Heart left ventricle (tissue), 16 donors: ENCODE data around the gene KRTAP4-6. TPM values are rescaled to one million over a fixed set of nuclear protein-coding genes. Genes with fewer than 3 reads are reported as not detected.
"Not testable (repeated sequence)": the region's sequence is repeated elsewhere in the genome, so short reads cannot be mapped to it uniquely, and the experiment has no call there.

Experiments used
- ATAC-seq, 4 donors: fragments of 200-7000 bp; cut with Tn5 transposase; one replicate each; pipeline ENCODE4 v1.9.1; 2020 to 2022; ENCODE audit warnings: moderate library complexity in 4 of 4, mild to moderate bottlenecking in 3 of 4, moderate number of reproducible peaks in 1 of 4
- DNase-seq, 5 donors: peaks; one replicate each; pipeline ENCODE4 v3.0.0-alpha.2; 2020
- H3K27ac ChIP-seq, 12 donors: fragments of 200-600 bp; sonication (generic) in 4 of 12; one replicate each; pipeline versions ENCODE4 v1.5.0 to v1.8.0; 2016 to 2022; ENCODE audit warnings: mild to moderate bottlenecking in 2 of 12
- H3K27me3 ChIP-seq, 9 donors: fragments of 200-600 bp; sonication (generic) in 2 of 9; one replicate each; pipeline versions ENCODE4 v1.5.1 to v1.8.0; 2016 to 2022; ENCODE audit warnings: mild to moderate bottlenecking in 3 of 9
- H3K36me3 ChIP-seq, 9 donors: fragments of 200-600 bp; sonication (generic) in 2 of 9; one replicate each; pipeline versions ENCODE4 v1.5.0 to v1.8.0; 2018 to 2022; ENCODE audit warnings: mild to moderate bottlenecking in 2 of 9
- H3K4me1 ChIP-seq, 12 donors: fragments of 200-600 bp; sonication (generic) in 4 of 12; one replicate each; pipeline versions ENCODE4 v1.5.0 to v1.8.0; 2016 to 2022; ENCODE audit warnings: mild to moderate bottlenecking in 3 of 12
- H3K4me3 ChIP-seq, 12 donors: fragments of 200-600 bp; sonication (generic) in 4 of 12; one replicate each; pipeline versions ENCODE4 v1.5.0 to v1.8.0; 2017 to 2022; ENCODE audit warnings: mild to moderate bottlenecking in 9 of 12, moderate library complexity in 4 of 12
- H3K9me3 ChIP-seq, 12 donors: fragments of 200-600 bp; sonication (generic) in 4 of 12; one replicate each; pipeline versions ENCODE4 v1.5.0 to v1.8.0; 2016 to 2022; ENCODE audit warnings: mild to moderate bottlenecking in 1 of 12
- POLR2A ChIP-seq, 2 donors: fragments of 450-650 bp; IDR thresholded peaks; one replicate each; pipeline ENCODE4 v1.6.1; 2017; ENCODE audit warnings: antibody characterized with exemption in 2 of 2, mild to moderate bottlenecking in 2 of 2, moderate library complexity in 2 of 2
- WGBS, 4 donors: extraction: QIAGEN DNeasy Blood & Tissue Kit in 2 of 4; methylation state at CpG; one replicate each; pipeline versions ENCODE4 v1.1.5 to v1.1.7; 2013 to 2018; 5-methylcytosine and 5-hydroxymethylcytosine counted together
- intact Hi-C, 10 donors: fragments of 100-400 bp; cut with DNase I; formaldehyde crosslinking; loops; one replicate each; pipeline versions ENCODE4 v1.11.1 to v1.14.2; 2022
- polyA plus RNA-seq, 2 donors: library from polyadenylated mRNA; stranded (reverse); fragments of 200-250 nt; gene quantifications; one replicate each; pipeline ENCODE4 v1.2.3, GENCODE V29; 2013
- total RNA-seq, 9 donors: library from RNA; depleted of rRNA in 2 of 9; stranded (reverse); fragments of >200 nt in 2 of 9; fragmentation: NEBNext Ultra II Directional in 3 of 9; extraction: Animal tissue kit (Norgen Biotek cat#: 25700) in 3 of 9; gene quantifications; one replicate each; pipeline versions ENCODE4 v1.1.0 to v1.2.4, GENCODE V29; 2016 to 2023
- TF ChIP-seq, protein P1 (sequence below), 12 donors: fragments of 200-600 bp; sonication (generic) in 4 of 12; IDR thresholded peaks; one replicate each; pipeline versions ENCODE4 v1.5.0 to v1.8.0; 2018 to 2022; ENCODE audit warnings: antibody characterized with exemption in 12 of 12, mild to moderate bottlenecking in 5 of 12
- donor health status: ischemic (EF 13 %, LVEDD 7.1; RV severe dilation, severe dysfunction).
- donor health status: healthy with polysubstance abuse.
- donor health status: DM: no; HTN: yes; CAD: no.
- donor health status: DM: no; HTN: no; CAD: no.
- donor health status: ischemic (EF 25% LVEDD 6.9; RV normal size, moderate dysfunction).
- donor health status: ischemic (EF 25% LVEDD 5.7; RV mildly dilated, moderate dysfunction).
- donor health status: healthy.
- donor health status: DM: yes; HTN: yes; CAD: no.
- donor health status: ischemic (EF 35%, LVEDD 5.7; RV mildly dilated, moderate dysfunction).
- donor health status: nonischemic (EF 11% LVEDD 7.7; RV severe dilation, severe dysfunction).
- donor health status: DM: yes; HTN: yes; CAD: no.
- donor health status: PGD.
- donor health status: ischemic (EF 29% LVEDD 5.4; RV normal size, mild dysfunction).
- donor health status: nonischemic (EF 23%, LVEDD 6.1; RV moderate dilation, normal function).

The KRTAP4-6 gene
- total and polyA plus RNA-seq, 11 donors, result not detected

DNA sequence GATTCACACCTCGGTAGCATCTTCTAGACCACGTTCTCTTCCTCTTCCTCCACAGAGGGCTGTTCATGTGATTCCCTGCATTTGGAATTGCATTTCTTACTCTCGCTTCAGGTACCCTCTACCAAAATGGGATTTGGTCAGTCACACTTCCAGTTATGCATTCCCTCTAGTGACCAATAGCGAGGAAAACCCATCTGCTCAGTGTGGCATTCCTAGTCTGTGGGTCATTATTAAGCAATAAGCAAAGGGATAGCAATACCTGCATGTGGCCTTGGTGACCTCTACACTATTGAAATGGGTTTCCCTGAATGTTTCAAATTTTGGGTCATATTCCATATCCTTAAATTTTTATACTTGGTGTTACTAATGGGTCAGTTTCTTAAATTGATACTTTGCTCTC, 9.7 kb upstream of the KRTAP4-6 start:
- no peak overlapping the region for H3K27ac ChIP-seq
- WGBS, 4 donors, result 77 to 85% (median 82%) methylated on average over 4 of the region's 4 CpGs
- H3K9me3 ChIP-seq, result peaks cover 0 to 4% (median 0%) of the 10 kb centered on the region in 12 donors
- no peak overlapping the region for H3K4me3 ChIP-seq
- ATAC-seq, result no peak
- H3K27me3 ChIP-seq, result peaks cover 0 to 32% (median 0%) of the 10 kb centered on the region in 9 donors
- DNase-seq, result no peak
- TF ChIP-seq, protein P1, sequence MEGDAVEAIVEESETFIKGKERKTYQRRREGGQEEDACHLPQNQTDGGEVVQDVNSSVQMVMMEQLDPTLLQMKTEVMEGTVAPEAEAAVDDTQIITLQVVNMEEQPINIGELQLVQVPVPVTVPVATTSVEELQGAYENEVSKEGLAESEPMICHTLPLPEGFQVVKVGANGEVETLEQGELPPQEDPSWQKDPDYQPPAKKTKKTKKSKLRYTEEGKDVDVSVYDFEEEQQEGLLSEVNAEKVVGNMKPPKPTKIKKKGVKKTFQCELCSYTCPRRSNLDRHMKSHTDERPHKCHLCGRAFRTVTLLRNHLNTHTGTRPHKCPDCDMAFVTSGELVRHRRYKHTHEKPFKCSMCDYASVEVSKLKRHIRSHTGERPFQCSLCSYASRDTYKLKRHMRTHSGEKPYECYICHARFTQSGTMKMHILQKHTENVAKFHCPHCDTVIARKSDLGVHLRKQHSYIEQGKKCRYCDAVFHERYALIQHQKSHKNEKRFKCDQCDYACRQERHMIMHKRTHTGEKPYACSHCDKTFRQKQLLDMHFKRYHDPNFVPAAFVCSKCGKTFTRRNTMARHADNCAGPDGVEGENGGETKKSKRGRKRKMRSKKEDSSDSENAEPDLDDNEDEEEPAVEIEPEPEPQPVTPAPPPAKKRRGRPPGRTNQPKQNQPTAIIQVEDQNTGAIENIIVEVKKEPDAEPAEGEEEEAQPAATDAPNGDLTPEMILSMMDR (IDR thresholded peaks at IDR 0.05), result no peak
- H3K36me3 ChIP-seq, result no peaks in the 10 kb centered on the region
- H3K4me1 ChIP-seq, result no peaks in the 10 kb centered on the region
- intact Hi-C loops, result no loop called here

DNA sequence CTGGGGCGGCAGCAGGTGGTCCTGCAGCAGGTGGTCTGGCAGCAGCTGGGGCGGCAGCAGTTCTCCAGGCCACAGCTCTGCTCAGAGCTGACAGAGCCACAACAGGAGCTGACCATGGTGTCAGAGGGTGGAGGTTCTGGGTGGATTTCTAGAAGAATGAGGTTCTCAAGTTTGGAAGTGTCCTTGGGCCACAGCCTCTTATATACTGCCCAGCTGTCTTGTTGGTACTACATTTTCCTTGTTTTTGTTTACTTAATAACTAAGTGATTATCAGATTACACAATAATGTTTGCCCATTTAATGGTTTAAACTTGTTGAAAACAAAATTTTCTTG, 9.3 kb upstream of the KRTAP4-6 start, which contains the start of gene KRTAP4-5:
Gene KRTAP4-5 (minus strand): TSS at position 174 of the 334 bp plus-strand sequence. CDS start 58 bp downstream, at position 116.
- H3K4me1 ChIP-seq, result no peaks in the 10 kb centered on the region
- no peak within 1 kb of the TSS for H3K4me3 ChIP-seq
- no peak within 1 kb of the TSS for H3K27ac ChIP-seq
- ATAC-seq, result no peak
- H3K27me3 ChIP-seq, result peaks cover 0 to 28% (median 0%) of the 10 kb centered on the region in 9 donors
- H3K36me3 ChIP-seq, result no peaks in the 10 kb centered on the region
- no peak for DNase-seq
- intact Hi-C loops, result no loop called here
- TF ChIP-seq, protein P1 (IDR thresholded peaks at IDR 0.05), result no peak
- TF ChIP-seq POLR2A (IDR thresholded peaks at IDR 0.05), result no peak
- H3K9me3 ChIP-seq, result peaks cover 0 to 3% (median 0%) of the 10 kb centered on the region in 12 donors
- WGBS, 4 donors, result 0 to 59% (median 45%) methylated on average over 1 to 2 of the region's 2 CpGs

DNA sequence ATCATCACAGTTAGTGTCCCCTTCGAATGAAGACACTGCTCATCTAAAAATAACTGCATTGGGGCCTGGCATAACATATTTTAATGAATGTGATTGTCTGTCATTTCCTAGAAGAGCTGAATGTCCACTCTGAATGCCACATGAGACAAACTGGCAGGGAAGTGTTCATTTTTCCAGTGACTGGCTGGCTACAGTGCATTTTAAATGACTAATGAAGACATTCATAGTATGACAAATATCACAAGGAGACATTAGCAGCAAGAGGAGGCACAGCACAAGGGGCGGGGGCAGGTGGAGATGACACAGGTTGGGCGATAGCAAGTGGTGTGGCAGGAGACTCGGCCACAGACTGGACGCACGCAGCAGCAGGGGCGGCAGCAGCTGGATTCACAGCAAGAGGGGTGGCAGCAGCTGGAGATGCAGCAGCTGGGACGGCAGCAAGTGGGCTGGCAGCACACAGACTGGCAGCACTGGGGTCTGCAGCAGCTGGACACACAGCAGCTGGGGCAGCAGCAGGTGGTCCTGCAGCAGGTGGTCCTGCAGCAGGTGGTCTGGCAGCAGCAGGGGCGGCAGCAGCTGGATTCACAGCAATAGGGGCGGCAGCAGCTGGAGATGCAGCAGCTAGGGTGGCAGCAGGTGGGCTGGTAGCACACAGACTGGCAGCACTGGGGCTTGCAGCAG, 8.8 kb upstream of the KRTAP4-6 start:
- 69 to 71% (median 70%) methylated on average over 10 of the region's 10 CpGs for WGBS, 4 donors
- H3K9me3 ChIP-seq, H3K27ac ChIP-seq, H3K36me3 ChIP-seq, H3K4me1 ChIP-seq, ATAC-seq, DNase-seq, H3K4me3 ChIP-seq, intact Hi-C loops: not testable (repeated sequence)
- peaks cover 0 to 28% (median 0%) of the 10 kb centered on the region in 9 donors for H3K27me3 ChIP-seq

DNA sequence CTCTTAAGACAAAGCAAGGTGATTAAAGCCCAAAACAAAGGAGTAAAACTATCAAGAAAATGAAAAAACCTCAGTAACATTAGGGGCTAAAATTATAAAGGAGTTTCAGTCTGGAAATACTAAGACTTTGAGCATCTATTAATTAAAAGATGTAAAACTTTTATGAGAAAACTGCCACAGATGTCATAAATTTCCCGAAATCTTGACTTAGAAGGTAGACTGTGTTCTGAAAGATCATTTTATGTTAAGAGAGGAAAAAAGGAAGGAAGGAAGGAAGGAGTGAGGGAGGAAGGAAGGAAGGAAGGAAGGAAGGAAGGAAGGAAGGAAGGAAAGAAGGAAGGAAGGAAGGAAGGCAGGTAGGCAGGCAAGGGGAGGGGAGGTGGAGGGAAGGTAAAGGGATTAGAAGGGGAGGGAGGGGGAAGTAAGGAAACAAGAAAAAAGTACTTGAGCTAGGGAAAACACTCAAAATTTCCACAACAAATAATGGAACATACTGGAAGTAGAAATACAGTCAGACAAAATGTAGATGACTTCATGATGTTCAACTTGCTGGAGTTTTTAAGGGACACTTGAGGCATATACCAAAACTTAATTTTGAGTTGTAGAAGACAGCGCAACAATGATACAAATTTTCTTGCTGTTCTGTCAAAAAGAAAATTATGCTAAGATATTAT, 7.3 kb upstream of the KRTAP4-6 start:
- no peaks in the 10 kb centered on the region for H3K4me1 ChIP-seq
- 65 to 96% (median 88%) methylated on average over 2 of the region's 2 CpGs for WGBS, 4 donors
- DNase-seq, result no peak
- no peak for ATAC-seq
- H3K36me3 ChIP-seq, result no peaks in the 10 kb centered on the region
- peaks cover 0 to 17% (median 0%) of the 10 kb centered on the region in 9 donors for H3K27me3 ChIP-seq
- H3K9me3 ChIP-seq, result peaks cover 0 to 16% (median 5%) of the 10 kb centered on the region in 12 donors
- no peak overlapping the region for H3K27ac ChIP-seq
- TF ChIP-seq, protein P1 (IDR thresholded peaks at IDR 0.05), result no peak
- no peak for TF ChIP-seq POLR2A (IDR thresholded peaks at IDR 0.05)
- intact Hi-C loops, result no loop called here
- H3K4me3 ChIP-seq, result no peak overlapping the region
